ENCODE measurements around the gene SYNGR2.
A peak's percentile ranks its signal among the peaks of the same experiment; 100 is the strongest.

SYNGR2 gene

DNA sequence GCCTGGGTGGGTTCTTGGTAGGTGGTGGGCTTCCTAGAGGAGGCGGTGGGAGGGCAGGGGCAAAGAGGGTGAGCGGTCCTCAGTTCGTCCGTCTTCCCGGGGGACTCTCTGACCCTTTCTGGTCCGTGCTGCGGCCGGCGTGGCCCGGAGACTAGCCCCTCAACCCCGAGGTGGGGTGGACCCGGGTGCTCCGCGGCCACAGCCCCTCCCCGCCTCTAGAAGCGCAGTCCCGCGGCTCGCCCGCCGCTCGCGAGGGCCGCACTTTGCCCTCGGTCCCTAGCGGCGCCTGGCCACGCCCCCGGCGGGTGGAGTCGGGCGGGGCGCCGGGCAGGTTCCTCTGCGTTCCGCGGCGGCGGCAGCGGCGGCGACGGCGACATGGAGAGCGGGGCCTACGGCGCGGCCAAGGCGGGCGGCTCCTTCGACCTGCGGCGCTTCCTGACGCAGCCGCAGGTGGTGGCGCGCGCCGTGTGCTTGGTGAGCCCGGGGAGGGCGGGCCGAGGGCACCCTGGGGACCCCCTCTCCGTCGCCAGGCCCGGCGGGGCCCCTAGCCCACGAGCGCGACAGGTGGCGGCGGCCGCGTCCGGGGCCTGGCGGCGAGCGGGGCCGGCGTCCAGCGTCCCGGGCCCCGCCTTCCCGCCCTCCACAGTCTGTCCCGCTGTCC, at the start of gene SYNGR2:
TSS of gene SYNGR2 (plus strand) at position 340 of the 661 bp plus-strand sequence. CDS start at position 376, 36 bp downstream.
- peak; percentile 93 for DNase-seq (ENCODE audit: low read depth)
- TF ChIP-seq CTCF (IDR thresholded peaks at IDR 0.05; ENCODE audit: insufficient read depth, low read depth, low read length, missing control alignments) = no peak
- peak within 1 kb of the TSS; percentile 69 for H3K4me3 ChIP-seq (ENCODE audit: low read depth, low read length)

- H3K4me3 ChIP-seq (ENCODE audit: low read depth, low read length) = no peak overlapping the region
- DNase-seq (ENCODE audit: low read depth) = no peak
- no peak for TF ChIP-seq CTCF (IDR thresholded peaks at IDR 0.05; ENCODE audit: insufficient read depth, low read depth, low read length, missing control alignments)
These were observed 49.6 kb upstream of the SYNGR2 start for GRCh38 chr17:78118801-78119241.

DNA sequence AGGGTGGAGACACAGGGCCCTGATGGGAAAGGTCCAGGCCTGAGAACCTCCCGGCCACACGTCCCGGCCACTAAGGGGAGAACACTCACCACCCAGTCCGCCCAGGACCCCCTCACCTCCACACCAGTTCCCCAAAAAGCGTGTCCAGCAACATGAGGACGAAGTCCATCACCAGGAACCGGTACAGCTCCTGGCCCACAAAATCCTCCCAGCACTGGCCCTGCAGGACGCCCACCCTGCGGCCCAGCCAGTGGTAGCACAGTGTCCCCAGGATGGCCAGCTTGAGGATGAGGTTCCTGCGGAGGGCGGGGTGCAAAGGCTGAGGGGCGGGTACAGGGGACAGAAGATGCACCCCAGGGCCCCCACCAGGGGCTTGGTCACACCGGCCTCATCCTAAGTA, 47.8 kb upstream of the SYNGR2 start:
- no peak for DNase-seq (ENCODE audit: low read depth)
- TF ChIP-seq CTCF (IDR thresholded peaks at IDR 0.05; ENCODE audit: insufficient read depth, low read depth, low read length, missing control alignments) = no peak
- H3K4me3 ChIP-seq (ENCODE audit: low read depth, low read length) = no peak overlapping the region

- H3K4me3 ChIP-seq (ENCODE audit: low read depth, low read length) = peak overlapping the region; percentile 30
- TF ChIP-seq CTCF (IDR thresholded peaks at IDR 0.05; ENCODE audit: insufficient read depth, low read depth, low read length, missing control alignments) = no peak
- DNase-seq (ENCODE audit: low read depth) = peak; percentile 60
These were observed 47.2 kb upstream of the SYNGR2 start for GRCh38 chr17:78120971-78121800.

DNA sequence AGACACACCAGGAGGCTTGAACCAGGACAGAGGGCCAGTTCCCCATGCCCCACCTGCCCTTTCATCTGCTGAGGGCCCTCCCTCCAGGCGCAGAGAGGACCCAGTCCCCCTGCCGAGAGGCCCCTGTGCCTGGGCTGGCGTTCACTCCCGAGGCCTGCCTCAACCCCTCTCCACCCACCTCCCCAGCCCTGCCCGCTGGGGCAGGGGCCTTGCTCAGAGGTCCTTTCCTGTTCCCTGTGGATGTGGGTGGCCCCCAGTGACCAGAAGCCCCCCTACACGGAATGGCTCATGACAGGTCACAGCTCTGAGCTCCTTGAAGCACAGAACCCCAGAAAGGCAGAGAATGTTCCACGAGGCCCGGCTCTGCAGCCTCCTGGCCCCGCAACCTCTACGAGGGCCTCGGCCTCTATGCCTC, 46.6 kb upstream of the SYNGR2 start:
- TF ChIP-seq CTCF (IDR thresholded peaks at IDR 0.05; ENCODE audit: insufficient read depth, low read depth, low read length, missing control alignments) = no peak

DNA sequence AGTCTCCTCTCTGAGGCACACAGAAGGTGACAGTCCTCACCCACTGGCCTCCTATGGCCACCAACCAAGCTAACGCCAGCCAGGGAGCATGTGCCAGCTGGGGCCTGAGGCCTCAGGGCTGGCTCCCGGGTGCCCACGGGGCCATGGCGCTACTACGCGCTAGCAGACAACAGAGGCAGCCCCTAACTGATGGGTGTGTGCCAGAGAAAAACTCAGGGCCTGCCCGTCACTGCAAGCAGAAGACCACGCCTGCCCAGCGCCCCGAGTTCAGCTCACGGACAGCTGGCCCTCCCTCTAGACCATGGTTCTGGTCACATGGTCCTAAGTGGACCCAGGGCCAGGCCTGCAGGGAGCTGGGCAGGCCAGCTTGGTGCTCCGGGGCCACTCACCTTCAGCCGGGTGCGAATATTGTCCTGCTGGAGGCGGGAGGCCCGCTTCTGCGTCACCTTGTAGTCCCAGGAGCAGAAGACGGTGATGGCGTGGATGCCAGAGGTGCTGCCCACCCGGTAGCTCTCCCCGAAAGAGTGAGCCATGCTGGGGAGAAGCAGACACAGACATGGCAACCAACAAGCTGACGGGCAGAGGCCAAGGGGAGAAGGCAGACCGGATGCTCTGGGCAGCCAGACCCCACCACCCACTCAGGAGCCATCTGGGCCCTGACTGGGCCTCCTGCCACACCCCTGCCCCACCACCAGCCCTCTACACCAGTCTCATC, 46.0 kb upstream of the SYNGR2 start:
- H3K4me3 ChIP-seq (ENCODE audit: low read depth, low read length) = peak overlapping the region; percentile 30
- no peak for TF ChIP-seq CTCF (IDR thresholded peaks at IDR 0.05; ENCODE audit: insufficient read depth, low read depth, low read length, missing control alignments)
- no peak for DNase-seq (ENCODE audit: low read depth)

More for the DNA sequence above, 46.6 kb upstream of the SYNGR2 start:
- H3K4me3 ChIP-seq (ENCODE audit: low read depth, low read length) = peak overlapping the region; percentile 30
- DNase-seq (ENCODE audit: low read depth) = no peak

Measured in GM12865 (cell line).